ENCODE measurements around the gene KCNQ1. TPM values are rescaled to one million over a fixed set of nuclear protein-coding genes. Genes with fewer than 3 reads are reported as not detected.

Gene KCNQ1
- total and polyA plus RNA-seq, 2 of the 13 experiments (the other 11 are each of a cell fraction or from before 2014, with no cell fraction given): 0.02 to 0.08 TPM

DNA sequence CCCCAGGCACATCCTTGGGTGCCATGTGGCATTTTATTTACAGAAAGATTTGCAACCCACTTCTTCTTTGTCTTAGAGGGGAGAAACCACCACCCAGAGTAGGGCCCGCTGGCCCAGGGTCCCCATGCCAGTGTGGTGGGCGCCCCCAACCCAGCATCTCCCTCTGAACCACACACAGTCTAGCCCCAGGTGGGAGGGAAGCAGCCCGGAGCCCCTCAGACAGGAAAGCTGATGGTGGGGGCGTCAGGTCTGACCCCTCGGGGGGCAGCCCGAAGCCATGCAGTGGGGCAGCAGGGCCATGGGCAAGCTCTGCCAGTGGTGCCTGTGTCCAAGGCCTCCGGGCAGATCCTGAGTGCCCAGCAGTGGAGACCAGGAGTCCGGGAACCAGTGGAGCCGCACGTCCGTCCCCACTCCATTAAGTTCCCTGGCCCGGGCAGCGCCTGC, 12.2 kb upstream of the KCNQ1 start:
- ChIA-PET CTCF (ENCODE audit: low intra/inter-chr PET ratio, low total read pairs) (no interaction called here), POLR2A (no interaction called here)
- BruUV-seq (replicated peaks): no TSS peak
- Histone ChIP-seq H3K4me1 (ENCODE audit: insufficient read depth, low read length) (no peaks in the 10 kb centered on the region), H3K79me2 (ENCODE audit: insufficient read depth, low read length) (no peaks in the 10 kb centered on the region), H4K20me1 (ENCODE audit: insufficient read depth, low read length) (no peaks in the 10 kb centered on the region), H3K27ac (ENCODE audit: extremely low read length, insufficient read depth, low read length) (no peak overlapping the region), H3K4me2 (ENCODE audit: low read depth, low read length) (no peak overlapping the region), H3K36me3 (replicated peaks in 1 of 2; ENCODE audit: control insufficient read depth in 1 of 2, insufficient read depth in 2 of 2, low read length in 2 of 2) (no peaks in the 10 kb centered on the region), H3K9ac (ENCODE audit: insufficient read depth, low read depth, low read length) (no peak overlapping the region), H3K27me3 (ENCODE audit: control insufficient read depth in 1 of 2, insufficient read depth in 2 of 2, low read length in 2 of 2) (peaks cover 10 to 61% of the 10 kb centered on the region in 2 experiments; a peak in 4 of 5 replicates), H2AFZ (ENCODE audit: low read length) (no peak overlapping the region), H3K9me3 (ENCODE audit: low read length) (no peaks in the 10 kb centered on the region), H3K4me3 (replicated peaks in 1 of 3; ENCODE audit: insufficient read depth in 1 of 3, low read depth in 2 of 3, low read length in 3 of 3) (no peak overlapping the region)
- intact Hi-C loops (cut with micrococcal nuclease; ENCODE audit: unreplicated experiment) (no loop called here), in situ Hi-C loops (cut with HindIII; ENCODE audit: extremely low pct_ligation_motif_present, low pct_unique_long_range_greater_than_20kb) (loop anchor here (5.0 kb wide), 1 partner anchor 465 kb away; no protein-coding TSS in a partner anchor)
- WGBS (ENCODE audit: low lambda C conversion rate): 0% methylated on average over 2 of the region's 13 CpGs
- FAIRE-seq (no peak), ATAC-seq (no peak), DNase-seq (ENCODE audit: low spot score) (no peak)
- TF ChIP-seq ATF1 (CRISPR knock-in tag; IDR thresholded peaks at IDR 0.05) (no peak), ZFP62 (CRISPR knock-in tag; IDR thresholded peaks at IDR 0.05) (no peak), ZNF44 (CRISPR knock-in tag; IDR thresholded peaks at IDR 0.05) (no peak), NFE2 (CRISPR knock-in tag; IDR thresholded peaks at IDR 0.05) (no peak), KLF15 (CRISPR knock-in tag; IDR thresholded peaks at IDR 0.05; ENCODE audit: borderline replicate concordance) (no peak), JARID2 (CRISPR knock-in tag; IDR thresholded peaks at IDR 0.05; ENCODE audit: insufficient replicate concordance) (no peak), HMGA1 (CRISPR knock-in tag; conservative IDR thresholded peaks at IDR 0.05) (no peak)
- TF ChIP-seq, protein P1, sequence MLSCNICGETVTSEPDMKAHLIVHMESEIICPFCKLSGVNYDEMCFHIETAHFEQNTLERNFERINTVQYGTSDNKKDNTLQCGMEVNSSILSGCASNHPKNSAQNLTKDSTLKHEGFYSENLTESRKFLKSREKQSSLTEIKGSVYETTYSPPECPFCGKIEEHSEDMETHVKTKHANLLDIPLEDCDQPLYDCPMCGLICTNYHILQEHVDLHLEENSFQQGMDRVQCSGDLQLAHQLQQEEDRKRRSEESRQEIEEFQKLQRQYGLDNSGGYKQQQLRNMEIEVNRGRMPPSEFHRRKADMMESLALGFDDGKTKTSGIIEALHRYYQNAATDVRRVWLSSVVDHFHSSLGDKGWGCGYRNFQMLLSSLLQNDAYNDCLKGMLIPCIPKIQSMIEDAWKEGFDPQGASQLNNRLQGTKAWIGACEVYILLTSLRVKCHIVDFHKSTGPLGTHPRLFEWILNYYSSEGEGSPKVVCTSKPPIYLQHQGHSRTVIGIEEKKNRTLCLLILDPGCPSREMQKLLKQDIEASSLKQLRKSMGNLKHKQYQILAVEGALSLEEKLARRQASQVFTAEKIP (CRISPR knock-in tag; IDR thresholded peaks at IDR 0.05; ENCODE audit: borderline replicate concordance): no peak
- TF ChIP-seq, protein P2, sequence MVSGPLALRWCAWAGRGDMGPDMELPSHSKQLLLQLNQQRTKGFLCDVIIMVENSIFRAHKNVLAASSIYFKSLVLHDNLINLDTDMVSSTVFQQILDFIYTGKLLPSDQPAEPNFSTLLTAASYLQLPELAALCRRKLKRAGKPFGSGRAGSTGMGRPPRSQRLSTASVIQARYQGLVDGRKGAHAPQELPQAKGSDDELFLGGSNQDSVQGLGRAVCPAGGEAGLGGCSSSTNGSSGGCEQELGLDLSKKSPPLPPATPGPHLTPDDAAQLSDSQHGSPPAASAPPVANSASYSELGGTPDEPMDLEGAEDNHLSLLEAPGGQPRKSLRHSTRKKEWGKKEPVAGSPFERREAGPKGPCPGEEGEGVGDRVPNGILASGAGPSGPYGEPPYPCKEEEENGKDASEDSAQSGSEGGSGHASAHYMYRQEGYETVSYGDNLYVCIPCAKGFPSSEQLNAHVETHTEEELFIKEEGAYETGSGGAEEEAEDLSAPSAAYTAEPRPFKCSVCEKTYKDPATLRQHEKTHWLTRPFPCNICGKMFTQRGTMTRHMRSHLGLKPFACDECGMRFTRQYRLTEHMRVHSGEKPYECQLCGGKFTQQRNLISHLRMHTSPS (CRISPR knock-in tag; IDR thresholded peaks at IDR 0.05; ENCODE audit: low read depth): no peak

All from HepG2 (cell line).